HG03039 (cell line): ENCODE results near the gene ADCY3.
"Not testable (repeated sequence)": the region's sequence is repeated elsewhere in the genome, so short reads cannot be mapped to it uniquely, and the experiment has no call there.

ENCODE experiments used
- ATAC-seq: cut with Tn5 transposase; IDR thresholded peaks from one replicate; pipeline ENCODE4 v1.9.1; 2021; ENCODE audit warnings: mild to moderate bottlenecking, moderate library complexity; ENCODE audit not compliant: unreplicated experiment

ADCY3 gene

GRCh38 chr2:24853996-24854395, 66.0 kb downstream of the ADCY3 start:
- no peak for ATAC-seq

GRCh38 chr2:24853046-24853445, 67.0 kb downstream of the ADCY3 start:
- ATAC-seq = no peak

GRCh38 chr2:24852431-24853020, 67.5 kb downstream of the ADCY3 start:
- no peak for ATAC-seq

GRCh38 chr2:24852026-24852425, 68.0 kb downstream of the ADCY3 start:
- ATAC-seq = no peak

GRCh38 chr2:24850944-24851343, 69.1 kb downstream of the ADCY3 start:
- no peak for ATAC-seq

GRCh38 chr2:24845691-24846090, 74.3 kb downstream of the ADCY3 start:
- no peak for ATAC-seq

- ATAC-seq = no peak
These were observed 75.9 kb downstream of the ADCY3 start for GRCh38 chr2:24844023-24844685.

GRCh38 chr2:24843330-24843860, 76.6 kb downstream of the ADCY3 start:
- ATAC-seq = no peak

GRCh38 chr2:24842081-24843050, 77.7 kb downstream of the ADCY3 start:
- ATAC-seq = no peak

GRCh38 chr2:24840962-24841945, 78.8 kb downstream of the ADCY3 start:
- no peak for ATAC-seq

GRCh38 chr2:24840164-24840869, 79.7 kb downstream of the ADCY3 start:
- ATAC-seq = no peak

GRCh38 chr2:24839729-24840128, 80.3 kb downstream of the ADCY3 start:
- ATAC-seq = no peak

GRCh38 chr2:24838541-24838940, 81.5 kb downstream of the ADCY3 start:
- ATAC-seq = no peak

GRCh38 chr2:24837996-24838513, 82.0 kb downstream of the ADCY3 start:
- no peak for ATAC-seq

- no peak for ATAC-seq
These were observed 83.3 kb downstream of the ADCY3 start for GRCh38 chr2:24836706-24837105.

GRCh38 chr2:24836206-24836605, 83.8 kb downstream of the ADCY3 start:
- ATAC-seq = no peak

- ATAC-seq = not testable (repeated sequence)
These were observed 84.6 kb downstream of the ADCY3 start for GRCh38 chr2:24835411-24835810.

- ATAC-seq = no peak
These were observed 85.2 kb downstream of the ADCY3 start for GRCh38 chr2:24834733-24835395.
